Measurements from ENCODE around the gene PTCH2. TPM values are rescaled to one million over a fixed set of nuclear protein-coding genes. Genes with fewer than 3 reads are reported as not detected.

Gene PTCH2
- total and polyA plus RNA-seq, 2 of the 13 experiments (the other 11 are each of a cell fraction or from before 2014, with no cell fraction given), result 0.60 to 1.5 TPM

GRCh38 chr1:44835738-44836675, 7.0 kb downstream of the PTCH2 start (continued):
- no peak for TF ChIP-seq ZNF407 (CRISPR knock-in tag; IDR thresholded peaks at IDR 0.05; ENCODE audit: not compliant biosample characterization)
- TF ChIP-seq ELF3 (CRISPR knock-in tag; IDR thresholded peaks at IDR 0.05), result 0 out of 2 replicates have a peak, but pooled peaks have one; percentile 37
- TF ChIP-seq ZBTB1 (CRISPR knock-in tag; IDR thresholded peaks at IDR 0.05; ENCODE audit: borderline replicate concordance), result no peak
- TF ChIP-seq ZNF350 (CRISPR knock-in tag; IDR thresholded peaks at IDR 0.05; ENCODE audit: borderline replicate concordance, low read depth), result no peak
- no peak for TF ChIP-seq CEBPZ (IDR thresholded peaks at IDR 0.05; ENCODE audit: low read length)
- TF ChIP-seq ZNF674 (CRISPR knock-in tag; IDR thresholded peaks at IDR 0.05; ENCODE audit: low read depth), result no peak
- TF ChIP-seq ZNF33A (CRISPR knock-in tag; IDR thresholded peaks at IDR 0.05; ENCODE audit: borderline replicate concordance), result no peak
- TF ChIP-seq, protein P1, sequence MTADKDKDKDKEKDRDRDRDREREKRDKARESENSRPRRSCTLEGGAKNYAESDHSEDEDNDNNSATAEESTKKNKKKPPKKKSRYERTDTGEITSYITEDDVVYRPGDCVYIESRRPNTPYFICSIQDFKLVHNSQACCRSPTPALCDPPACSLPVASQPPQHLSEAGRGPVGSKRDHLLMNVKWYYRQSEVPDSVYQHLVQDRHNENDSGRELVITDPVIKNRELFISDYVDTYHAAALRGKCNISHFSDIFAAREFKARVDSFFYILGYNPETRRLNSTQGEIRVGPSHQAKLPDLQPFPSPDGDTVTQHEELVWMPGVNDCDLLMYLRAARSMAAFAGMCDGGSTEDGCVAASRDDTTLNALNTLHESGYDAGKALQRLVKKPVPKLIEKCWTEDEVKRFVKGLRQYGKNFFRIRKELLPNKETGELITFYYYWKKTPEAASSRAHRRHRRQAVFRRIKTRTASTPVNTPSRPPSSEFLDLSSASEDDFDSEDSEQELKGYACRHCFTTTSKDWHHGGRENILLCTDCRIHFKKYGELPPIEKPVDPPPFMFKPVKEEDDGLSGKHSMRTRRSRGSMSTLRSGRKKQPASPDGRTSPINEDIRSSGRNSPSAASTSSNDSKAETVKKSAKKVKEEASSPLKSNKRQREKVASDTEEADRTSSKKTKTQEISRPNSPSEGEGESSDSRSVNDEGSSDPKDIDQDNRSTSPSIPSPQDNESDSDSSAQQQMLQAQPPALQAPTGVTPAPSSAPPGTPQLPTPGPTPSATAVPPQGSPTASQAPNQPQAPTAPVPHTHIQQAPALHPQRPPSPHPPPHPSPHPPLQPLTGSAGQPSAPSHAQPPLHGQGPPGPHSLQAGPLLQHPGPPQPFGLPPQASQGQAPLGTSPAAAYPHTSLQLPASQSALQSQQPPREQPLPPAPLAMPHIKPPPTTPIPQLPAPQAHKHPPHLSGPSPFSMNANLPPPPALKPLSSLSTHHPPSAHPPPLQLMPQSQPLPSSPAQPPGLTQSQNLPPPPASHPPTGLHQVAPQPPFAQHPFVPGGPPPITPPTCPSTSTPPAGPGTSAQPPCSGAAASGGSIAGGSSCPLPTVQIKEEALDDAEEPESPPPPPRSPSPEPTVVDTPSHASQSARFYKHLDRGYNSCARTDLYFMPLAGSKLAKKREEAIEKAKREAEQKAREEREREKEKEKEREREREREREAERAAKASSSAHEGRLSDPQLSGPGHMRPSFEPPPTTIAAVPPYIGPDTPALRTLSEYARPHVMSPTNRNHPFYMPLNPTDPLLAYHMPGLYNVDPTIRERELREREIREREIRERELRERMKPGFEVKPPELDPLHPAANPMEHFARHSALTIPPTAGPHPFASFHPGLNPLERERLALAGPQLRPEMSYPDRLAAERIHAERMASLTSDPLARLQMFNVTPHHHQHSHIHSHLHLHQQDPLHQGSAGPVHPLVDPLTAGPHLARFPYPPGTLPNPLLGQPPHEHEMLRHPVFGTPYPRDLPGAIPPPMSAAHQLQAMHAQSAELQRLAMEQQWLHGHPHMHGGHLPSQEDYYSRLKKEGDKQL (CRISPR knock-in tag; IDR thresholded peaks at IDR 0.05; ENCODE audit: low read depth), result no peak

All from HepG2 (cell line).